Endodermal cell (in vitro differentiated cells): ENCODE data around the gene KTN1. TPM values are rescaled to one million over a fixed set of nuclear protein-coding genes. Genes with fewer than 3 reads are reported as not detected.

Experiments
- DNase-seq: peaks from one replicate; pipeline ENCODE4 v3.0.0-alpha.2; 2017
- H3K27ac ChIP-seq: 2 replicates; pipeline ENCODE4 v1.5.1; 2013; ENCODE audit warnings: mild to moderate bottlenecking, low read depth, low read length, moderate library complexity
- H3K27me3 ChIP-seq: 2 replicates; pipeline ENCODE4 v1.6.1; 2013; ENCODE audit warnings: mild to moderate bottlenecking, low read length, moderate library complexity; ENCODE audit not compliant: insufficient read depth, control insufficient read depth, poor library complexity, severe bottlenecking
- H3K36me3 ChIP-seq: 2 replicates; pipeline ENCODE4 v1.7.0; 2013; ENCODE audit warnings: mild to moderate bottlenecking, low read length, moderate library complexity; ENCODE audit not compliant: control insufficient read depth, insufficient read depth
- H3K4me1 ChIP-seq: one replicate; pipeline ENCODE4 v1.7.0; 2013; ENCODE audit warnings: low read length; ENCODE audit not compliant: control insufficient read depth, insufficient read depth
- H3K4me3 ChIP-seq: 2 replicates; pipeline ENCODE4 v1.5.1; 2013; ENCODE audit warnings: mild to moderate bottlenecking, low read length, moderate library complexity
- H3K9ac ChIP-seq: 2 replicates; pipeline ENCODE4 v1.6.1; 2013; ENCODE audit warnings: mild to moderate bottlenecking, low read length, moderate library complexity; ENCODE audit not compliant: poor library complexity, severe bottlenecking; ENCODE audit errors: extremely low read depth
- H3K9me3 ChIP-seq: 2 replicates; pipeline ENCODE4 v1.6.1; 2013; ENCODE audit warnings: mild to moderate bottlenecking, low read length, moderate library complexity; ENCODE audit not compliant: control insufficient read depth
- H3K27ac Mint-ChIP-seq: 2 replicates; pipeline ENCODE4 v1.8.0; 2020; ENCODE audit warnings: mixed read lengths
- H3K27me3 Mint-ChIP-seq: 2 replicates; pipeline ENCODE4 v1.8.0; 2021; ENCODE audit warnings: mild to moderate bottlenecking, mixed read lengths; ENCODE audit not compliant: insufficient read depth
- H3K36me3 Mint-ChIP-seq: 2 replicates; pipeline ENCODE4 v1.8.0; 2020; ENCODE audit warnings: low read depth, mixed read lengths
- H3K4me1 Mint-ChIP-seq: 2 replicates; pipeline ENCODE4 v1.8.0; 2020; ENCODE audit warnings: mixed read lengths
- H3K4me3 Mint-ChIP-seq: 2 replicates; pipeline ENCODE4 v1.8.0; 2020; ENCODE audit warnings: mild to moderate bottlenecking, moderate library complexity, mixed read lengths
- H3K9me3 Mint-ChIP-seq: 2 replicates; pipeline ENCODE4 v1.8.0; 2020; ENCODE audit warnings: mild to moderate bottlenecking, mixed read lengths
- CTCF ChIP-seq: fragments of 200-600 bp; sonication (generic); conservative IDR thresholded peaks from 2 replicates; pipeline ENCODE4 v1.5.0; 2021; ENCODE audit warnings: antibody characterized with exemption, mild to moderate bottlenecking
- whole genome bisulfite sequencing, 2 experiments: methylation state at CpG; one replicate each; pipeline versions ENCODE4 v1.1.5 to v1.1.7; 2013; ENCODE audit warnings: missing lambda C conversion rate in 2 of 2, mixed read lengths in 1 of 2; ENCODE audit not compliant: insufficient coverage in 1 of 2, insufficient read length in 1 of 2; 5-methylcytosine and 5-hydroxymethylcytosine counted together
- total RNA-seq, 2 donors: library from RNA; stranded (reverse); fragmentation: NEBNext Ultra II Directional in 1 of 2; extraction: Animal tissue kit (Norgen Biotek cat#: 25700) in 1 of 2; gene quantifications; 2 replicates in 1 of 2; 3 replicates in 1 of 2; pipeline ENCODE4 v1.2.1, GENCODE V29; 2021

KTN1 gene
- total RNA-seq, 2 donors from 2014 or later = 215 to 239 TPM

GRCh38 chr14:55645145-55645544 lies 65.1 kb downstream of the KTN1 start:
- Mint-ChIP-seq H3K36me3 (peaks cover 67% of the 10 kb centered on the region), H3K9me3 (no peaks in the 10 kb centered on the region), H3K27me3 (no peaks in the 10 kb centered on the region), H3K4me1 (no peaks in the 10 kb centered on the region), H3K4me3 (no peak overlapping the region), H3K27ac (no peak overlapping the region)
- no peaks in the 10 kb centered on the region for H3K4me1 ChIP-seq
- no peaks in the 10 kb centered on the region for H3K9me3 ChIP-seq
- WGBS, 2 experiments = 91 to 93% methylated on average over 1 of the region's 1 CpG
- no peak for TF ChIP-seq CTCF
- no peak overlapping the region for H3K4me3 ChIP-seq
- H3K27me3 ChIP-seq = no peaks in the 10 kb centered on the region
- H3K9ac ChIP-seq = no peak overlapping the region
- peaks cover 90% of the 10 kb centered on the region for H3K36me3 ChIP-seq
- DNase-seq = no peak
- H3K27ac ChIP-seq = no peak overlapping the region

- no peak overlapping the region for H3K27ac ChIP-seq
- no peaks in the 10 kb centered on the region for H3K9me3 ChIP-seq
- H3K9ac ChIP-seq = no peak overlapping the region
- H3K4me3 Mint-ChIP-seq = no peak overlapping the region
- DNase-seq = no peak
- no peak for TF ChIP-seq CTCF
- no peaks in the 10 kb centered on the region for H3K9me3 Mint-ChIP-seq
- H3K27ac Mint-ChIP-seq = no peak overlapping the region
- no peaks in the 10 kb centered on the region for H3K4me1 ChIP-seq
- H3K36me3 ChIP-seq = peaks cover 90% of the 10 kb centered on the region
- H3K4me3 ChIP-seq = no peak overlapping the region
- H3K36me3 Mint-ChIP-seq = peaks cover 64% of the 10 kb centered on the region
- H3K27me3 ChIP-seq = no peaks in the 10 kb centered on the region
- no peaks in the 10 kb centered on the region for H3K27me3 Mint-ChIP-seq
- WGBS, 2 experiments = 100% methylated on average over 1 of the region's 2 CpGs; no CpG with 5 or more reads in 1 of the 2 experiments
- no peaks in the 10 kb centered on the region for H3K4me1 Mint-ChIP-seq
These were observed 66.1 kb downstream of the KTN1 start for GRCh38 chr14:55645845-55646832.

GRCh38 chr14:55650992-55651391 lies 71.0 kb downstream of the KTN1 start:
- no peak for TF ChIP-seq CTCF
- H3K9me3 Mint-ChIP-seq = no peaks in the 10 kb centered on the region
- no peak for DNase-seq
- no peaks in the 10 kb centered on the region for H3K27me3 Mint-ChIP-seq
- Histone ChIP-seq H3K9me3 (no peaks in the 10 kb centered on the region), H3K9ac (no peak overlapping the region), H3K27me3 (no peaks in the 10 kb centered on the region), H3K4me3 (no peak overlapping the region), H3K36me3 (peaks cover 91% of the 10 kb centered on the region), H3K4me1 (no peaks in the 10 kb centered on the region), H3K27ac (no peak overlapping the region)
- H3K36me3 Mint-ChIP-seq = peaks cover 59% of the 10 kb centered on the region
- no peak overlapping the region for H3K4me3 Mint-ChIP-seq
- no peaks in the 10 kb centered on the region for H3K4me1 Mint-ChIP-seq
- 87% methylated on average over 1 of the region's 1 CpG; no CpG with 5 or more reads in 1 of the 2 experiments for WGBS, 2 experiments
- no peak overlapping the region for H3K27ac Mint-ChIP-seq
